Measurements from ENCODE around the gene GDNF.

DNA sequence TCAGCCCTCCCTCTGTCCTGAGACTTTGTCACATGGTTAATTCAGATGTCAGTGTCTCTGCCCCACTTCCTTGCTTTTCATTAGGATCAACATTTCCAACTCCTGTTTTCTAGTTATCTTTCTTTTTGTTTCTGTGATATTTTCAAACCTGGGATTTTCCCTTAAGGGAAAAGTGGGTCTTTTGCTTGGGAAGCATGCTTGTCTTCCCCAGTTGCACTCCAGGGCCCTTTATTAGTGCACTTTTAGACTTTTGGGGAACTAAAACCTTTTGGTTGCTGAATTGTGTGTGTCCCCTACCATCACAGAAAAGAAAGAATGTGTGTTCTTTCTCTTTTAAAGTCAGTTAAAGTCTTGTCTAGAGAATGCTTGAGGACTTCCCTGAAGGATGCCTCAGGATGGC lies 18.4 kb upstream of the GDNF start:
- TF ChIP-seq, protein P1, sequence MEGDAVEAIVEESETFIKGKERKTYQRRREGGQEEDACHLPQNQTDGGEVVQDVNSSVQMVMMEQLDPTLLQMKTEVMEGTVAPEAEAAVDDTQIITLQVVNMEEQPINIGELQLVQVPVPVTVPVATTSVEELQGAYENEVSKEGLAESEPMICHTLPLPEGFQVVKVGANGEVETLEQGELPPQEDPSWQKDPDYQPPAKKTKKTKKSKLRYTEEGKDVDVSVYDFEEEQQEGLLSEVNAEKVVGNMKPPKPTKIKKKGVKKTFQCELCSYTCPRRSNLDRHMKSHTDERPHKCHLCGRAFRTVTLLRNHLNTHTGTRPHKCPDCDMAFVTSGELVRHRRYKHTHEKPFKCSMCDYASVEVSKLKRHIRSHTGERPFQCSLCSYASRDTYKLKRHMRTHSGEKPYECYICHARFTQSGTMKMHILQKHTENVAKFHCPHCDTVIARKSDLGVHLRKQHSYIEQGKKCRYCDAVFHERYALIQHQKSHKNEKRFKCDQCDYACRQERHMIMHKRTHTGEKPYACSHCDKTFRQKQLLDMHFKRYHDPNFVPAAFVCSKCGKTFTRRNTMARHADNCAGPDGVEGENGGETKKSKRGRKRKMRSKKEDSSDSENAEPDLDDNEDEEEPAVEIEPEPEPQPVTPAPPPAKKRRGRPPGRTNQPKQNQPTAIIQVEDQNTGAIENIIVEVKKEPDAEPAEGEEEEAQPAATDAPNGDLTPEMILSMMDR (IDR thresholded peaks at IDR 0.05): no peak
- TF ChIP-seq EP300 (IDR thresholded peaks at IDR 0.05): no peak
- no peak for TF ChIP-seq POLR2A (IDR thresholded peaks at IDR 0.05)

Data from tibial nerve (tissue), 4 donors.